ENCODE results near the gene DHRSX. TPM values are rescaled to one million over a fixed set of nuclear protein-coding genes. Genes with fewer than 3 reads are reported as not detected.

DHRSX gene
- total and polyA plus RNA-seq, 2 of the 8 experiments (the other 6 are each of a cell fraction or from before 2014, with no cell fraction given) = 35.1 to 43.4 TPM

DNA sequence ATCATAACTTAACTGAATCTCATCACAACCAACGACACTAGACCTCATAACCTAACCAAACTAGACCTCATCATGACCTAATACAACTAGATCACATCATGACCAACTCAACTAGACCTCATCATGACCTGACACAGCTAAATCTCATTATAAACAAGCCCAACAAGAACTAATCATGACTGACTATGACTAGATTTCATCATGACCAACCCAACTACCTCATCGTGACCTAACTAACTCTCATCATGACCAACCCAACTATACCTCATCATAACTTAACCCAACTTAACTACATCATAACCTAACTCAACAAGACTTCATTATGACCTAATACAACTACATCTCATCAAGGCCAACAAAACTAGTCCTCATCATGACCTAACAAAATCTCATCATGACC, 86.8 kb downstream of the DHRSX start (continued):
- no peak for TF ChIP-seq RAD21 (IDR thresholded peaks at IDR 0.05 in 1 of 2, conservative IDR thresholded peaks at IDR 0.05 in 1 of 2; ENCODE audit: low read depth in 2 of 2, low read length in 2 of 2)
- no peak for TF ChIP-seq TCF12 (IDR thresholded peaks at IDR 0.05; ENCODE audit: low read depth, low read length)
